ENCODE results near the gene TBCCD1. TPM values are rescaled to one million over a fixed set of nuclear protein-coding genes. Genes with fewer than 3 reads are reported as not detected.

Gene TBCCD1
- total and polyA plus RNA-seq, 2 donors (not counting 3 experiments of a cell fraction or from before 2014, with no cell fraction given) = 16.5 to 16.6 TPM

DNA sequence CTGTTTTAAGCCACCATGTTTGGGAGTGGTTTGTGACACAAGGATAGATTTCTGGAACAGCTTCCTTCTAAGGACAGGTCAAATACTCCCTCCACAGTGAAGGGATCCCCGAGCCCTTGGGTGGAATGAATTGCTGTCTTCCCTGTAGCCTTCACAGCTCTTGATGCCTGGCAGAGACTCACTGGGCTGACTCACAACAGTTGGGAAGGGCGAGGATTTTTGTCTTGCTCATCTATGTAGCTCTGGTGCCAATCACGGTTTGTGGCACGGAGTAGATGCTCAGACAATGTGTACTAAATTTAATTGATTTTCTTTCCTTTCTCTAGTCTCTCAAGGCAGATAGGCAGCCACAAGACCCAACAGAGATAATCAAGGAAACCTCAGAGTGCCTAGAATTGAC, 49.9 kb downstream of the TBCCD1 start:
- no peak overlapping the region for H3K4me3 ChIP-seq (replicated peaks in 1 of 3; ENCODE audit: insufficient read depth in 1 of 3, low read depth in 1 of 3, low read length in 3 of 3)
- TF ChIP-seq EZH2 (IDR thresholded peaks at IDR 0.05; ENCODE audit: borderline replicate concordance, low read depth, low read length, severe bottlenecking) (no peak), FOS (IDR thresholded peaks at IDR 0.05; ENCODE audit: borderline replicate concordance, insufficient read depth, low read length) (no peak), POLR2AphosphoS5 (IDR thresholded peaks at IDR 0.05; ENCODE audit: insufficient read depth, low read depth, low read length) (no peak), GATA2 (IDR thresholded peaks at IDR 0.05; ENCODE audit: insufficient read depth, insufficient read length, low read depth, low read length) (no peak), POLR2A (IDR thresholded peaks at IDR 0.05; ENCODE audit: low read depth, low read length) (no peak), JUN (IDR thresholded peaks at IDR 0.05; ENCODE audit: borderline replicate concordance, insufficient read depth, insufficient read length, low read depth) (no peak), MYC (IDR thresholded peaks at IDR 0.05; ENCODE audit: low read depth, low read length) (no peak)
- TF ChIP-seq, protein P1, sequence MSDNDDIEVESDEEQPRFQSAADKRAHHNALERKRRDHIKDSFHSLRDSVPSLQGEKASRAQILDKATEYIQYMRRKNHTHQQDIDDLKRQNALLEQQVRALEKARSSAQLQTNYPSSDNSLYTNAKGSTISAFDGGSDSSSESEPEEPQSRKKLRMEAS (IDR thresholded peaks at IDR 0.05; ENCODE audit: insufficient read depth, insufficient read length) = no peak
- TF ChIP-seq, protein P2, sequence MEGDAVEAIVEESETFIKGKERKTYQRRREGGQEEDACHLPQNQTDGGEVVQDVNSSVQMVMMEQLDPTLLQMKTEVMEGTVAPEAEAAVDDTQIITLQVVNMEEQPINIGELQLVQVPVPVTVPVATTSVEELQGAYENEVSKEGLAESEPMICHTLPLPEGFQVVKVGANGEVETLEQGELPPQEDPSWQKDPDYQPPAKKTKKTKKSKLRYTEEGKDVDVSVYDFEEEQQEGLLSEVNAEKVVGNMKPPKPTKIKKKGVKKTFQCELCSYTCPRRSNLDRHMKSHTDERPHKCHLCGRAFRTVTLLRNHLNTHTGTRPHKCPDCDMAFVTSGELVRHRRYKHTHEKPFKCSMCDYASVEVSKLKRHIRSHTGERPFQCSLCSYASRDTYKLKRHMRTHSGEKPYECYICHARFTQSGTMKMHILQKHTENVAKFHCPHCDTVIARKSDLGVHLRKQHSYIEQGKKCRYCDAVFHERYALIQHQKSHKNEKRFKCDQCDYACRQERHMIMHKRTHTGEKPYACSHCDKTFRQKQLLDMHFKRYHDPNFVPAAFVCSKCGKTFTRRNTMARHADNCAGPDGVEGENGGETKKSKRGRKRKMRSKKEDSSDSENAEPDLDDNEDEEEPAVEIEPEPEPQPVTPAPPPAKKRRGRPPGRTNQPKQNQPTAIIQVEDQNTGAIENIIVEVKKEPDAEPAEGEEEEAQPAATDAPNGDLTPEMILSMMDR (IDR thresholded peaks at IDR 0.05; ENCODE audit: extremely low read depth in 1 of 2, insufficient read depth in 1 of 2, low read depth in 1 of 2, low read length in 2 of 2) = no peak
- H3K4me2 ChIP-seq (ENCODE audit: insufficient read depth, low read length) = no peak overlapping the region
- no peak for DNase-seq (ENCODE audit: low read depth, low spot score)
- H3K4me1 ChIP-seq (ENCODE audit: control insufficient read depth, extremely low read depth, insufficient read depth, low read length) = no peaks in the 10 kb centered on the region
- no TSS peak for BruUV-seq (replicated peaks)
- H3K79me2 ChIP-seq (ENCODE audit: control insufficient read depth, insufficient read depth, low read length) = no peaks in the 10 kb centered on the region
- H4K20me1 ChIP-seq (replicated peaks; ENCODE audit: control insufficient read depth, extremely low read depth, insufficient read depth, low read length) = no peaks in the 10 kb centered on the region
- dilution Hi-C loops (cut with MboI; ENCODE audit: extremely low pct_ligation_motif_present, low sequenced_read_pairs) = no loop called here
- FAIRE-seq = no peak
- peaks cover 0 to 2% of the 10 kb centered on the region in 2 experiments for H3K27me3 ChIP-seq (ENCODE audit: control insufficient read depth in 2 of 2, insufficient read depth in 2 of 2, low read length in 2 of 2)
- no peaks in the 10 kb centered on the region for H3K36me3 ChIP-seq (ENCODE audit: control insufficient read depth in 2 of 2, extremely low read depth in 1 of 2, insufficient read depth in 2 of 2, low read length in 2 of 2)
- ChIA-PET POLR2A (no interaction called here), CTCF (interaction anchor here (1.0 to 1.1 kb wide), 2 partner anchors 23 to 24 kb away, joined by 3 to 4 read pairs; no protein-coding TSS in a partner anchor)
- H3K9ac ChIP-seq (replicated peaks; ENCODE audit: extremely low read depth, insufficient read depth, low read length) = no peak overlapping the region
- no peaks in the 10 kb centered on the region for H3K9me3 ChIP-seq (replicated peaks; ENCODE audit: control insufficient read depth, insufficient read depth, low read length)
- H2AFZ ChIP-seq (ENCODE audit: low read depth, low read length) = no peak overlapping the region
- intact Hi-C loops (cut with micrococcal nuclease) = no loop called here
- H3K9me1 ChIP-seq (replicated peaks; ENCODE audit: control insufficient read depth, extremely low read depth, insufficient read depth, low read length) = no peaks in the 10 kb centered on the region
- no peak overlapping the region for H3K27ac ChIP-seq (ENCODE audit: insufficient read depth, low read depth, low read length)
